ENCODE results near the gene ARMC10.

- no peak for TF ChIP-seq CTCF (IDR thresholded peaks at IDR 0.05; ENCODE audit: insufficient read depth, low read depth, low read length)
- no peak for TF ChIP-seq EZH2 (IDR thresholded peaks at IDR 0.05; ENCODE audit: insufficient read depth, low read length)
Observed at GRCh38 chr7:103079836-103080235, 4.9 kb downstream of the ARMC10 start.

Measured in astrocyte (in vitro differentiated cells and primary cell).